Vagina (tissue), 2 donors: ENCODE data around the gene WIZ.

ENCODE experiments used
- CTCF ChIP-seq, 3 experiments: fragments of 450-650 bp in 2 of 3; fragments of 200-600 bp in 1 of 3; sonication (generic) in 1 of 3; IDR thresholded peaks; one replicate each; pipeline ENCODE4 v1.5.1; 2017 to 2019; ENCODE audit warnings: antibody characterized with exemption in 3 of 3, mild to moderate bottlenecking in 2 of 3, moderate library complexity in 2 of 3
- POLR2A ChIP-seq, 2 donors: fragments of 450-650 bp; IDR thresholded peaks; one replicate each; pipeline ENCODE4 v1.6.1; 2017; ENCODE audit warnings: antibody characterized with exemption in 2 of 2, mild to moderate bottlenecking in 2 of 2, moderate library complexity in 2 of 2
- POLR2AphosphoS5 ChIP-seq, 2 donors: sonication (generic); formaldehyde crosslinking; IDR thresholded peaks; one replicate each; pipeline ENCODE4 v1.9.0; 2017; ENCODE audit warnings: antibody characterized with exemption in 2 of 2, mild to moderate bottlenecking in 2 of 2, low read depth in 1 of 2; ENCODE audit not compliant: insufficient read depth in 1 of 2

GRCh38 chr19:15447057-15447456, 2.7 kb downstream of the WIZ start:
- TF ChIP-seq CTCF (IDR thresholded peaks at IDR 0.05): no peak
- no peak for TF ChIP-seq POLR2AphosphoS5 (IDR thresholded peaks at IDR 0.05; ENCODE audit: insufficient read depth in 1 of 2, low read depth in 1 of 2)
- TF ChIP-seq POLR2A (IDR thresholded peaks at IDR 0.05): no peak
